ENCODE measurements around the gene PLEKHN1. TPM values are rescaled to one million over a fixed set of nuclear protein-coding genes. Genes with fewer than 3 reads are reported as not detected.

Gene PLEKHN1
- total RNA-seq, 2 experiments from 2014 or later: 1.1 to 1.4 TPM

GRCh38 chr1:923991-924655 is 42.2 kb upstream of the PLEKHN1 start:
- intact Hi-C loops (cut with DNase I, micrococcal nuclease): loop anchor here in 1 of 2 experiments (5.0 kb wide), 1 partner anchor 52 kb away; no protein-coding TSS in a partner anchor
- no peak for ATAC-seq
- Mint-ChIP-seq H3K27ac (no peak overlapping the region), H3K36me3 (ENCODE audit: low read depth) (peaks cover 2% of the 10 kb centered on the region), H3K4me1 (peaks cover 12% of the 10 kb centered on the region), H3K9me3 (ENCODE audit: low read depth) (no peaks in the 10 kb centered on the region), H3K4me3 (no peak overlapping the region), H3K27me3 (peaks cover 48% of the 10 kb centered on the region)
- DNase-seq: no peak
- ChIA-PET CTCF (no interaction called here), POLR2A (no interaction called here)

- Mint-ChIP-seq H3K27me3 (peaks cover 50% of the 10 kb centered on the region), H3K4me3 (no peak overlapping the region), H3K27ac (no peak overlapping the region), H3K4me1 (peaks cover 12% of the 10 kb centered on the region), H3K9me3 (ENCODE audit: low read depth) (no peaks in the 10 kb centered on the region), H3K36me3 (ENCODE audit: low read depth) (peaks cover 2% of the 10 kb centered on the region)
- ATAC-seq (no peak), DNase-seq (no peak)
- POLR2A ChIA-PET: no interaction called here
- intact Hi-C loops (cut with DNase I, micrococcal nuclease): loop anchor here in 1 of 2 experiments (5.0 kb wide), 1 partner anchor 53 kb away; no protein-coding TSS in a partner anchor
- CTCF ChIA-PET: no interaction called here
These were observed 41.4 kb upstream of the PLEKHN1 start for GRCh38 chr1:924656-925560.

- intact Hi-C loops (cut with DNase I, micrococcal nuclease): no loop called here
- Mint-ChIP-seq H3K36me3 (ENCODE audit: low read depth) (peaks cover 2% of the 10 kb centered on the region), H3K27me3 (peaks cover 41% of the 10 kb centered on the region), H3K4me3 (no peak overlapping the region), H3K27ac (no peak overlapping the region), H3K9me3 (ENCODE audit: low read depth) (no peaks in the 10 kb centered on the region), H3K4me1 (peaks cover 8% of the 10 kb centered on the region)
- ATAC-seq: no peak
- DNase-seq: no peak
- POLR2A ChIA-PET: no interaction called here
- CTCF ChIA-PET: interaction anchor here (1.0 kb wide), 1 partner anchor 56 kb away, joined by 5 read pairs; no protein-coding TSS in a partner anchor
These were observed 40.5 kb upstream of the PLEKHN1 start for GRCh38 chr1:925561-926421.

- intact Hi-C loops (cut with DNase I, micrococcal nuclease): no loop called here
- ChIA-PET CTCF (interaction anchor here (0.6 to 0.7 kb wide), 2 partner anchors 53 to 431 kb away, joined by 3 to 4 read pairs; no protein-coding TSS in a partner anchor), POLR2A (no interaction called here)
- peaks cover 2% of the 10 kb centered on the region for H3K36me3 Mint-ChIP-seq (ENCODE audit: low read depth)
- H3K27ac Mint-ChIP-seq: no peak overlapping the region
- H3K4me1 Mint-ChIP-seq: peaks cover 4% of the 10 kb centered on the region
- H3K27me3 Mint-ChIP-seq: peaks cover 37% of the 10 kb centered on the region
- DNase-seq (no peak), ATAC-seq (no peak)
- no peaks in the 10 kb centered on the region for H3K9me3 Mint-ChIP-seq (ENCODE audit: low read depth)
- no peak overlapping the region for H3K4me3 Mint-ChIP-seq
These were observed 39.0 kb upstream of the PLEKHN1 start for GRCh38 chr1:927234-927633.

GRCh38 chr1:927748-928147 is 38.5 kb upstream of the PLEKHN1 start:
- CTCF ChIA-PET: interaction anchor here (0.6 kb wide), 1 partner anchor 74 kb away, joined by 3 read pairs; no protein-coding TSS in a partner anchor
- peaks cover 33% of the 10 kb centered on the region for H3K27me3 Mint-ChIP-seq

GRCh38 chr1:928825-929661 is 37.2 kb upstream of the PLEKHN1 start:
- ChIA-PET POLR2A (no interaction called here), CTCF (interaction anchor here (0.7 kb wide), 1 partner anchor 23 kb away, joined by 3 read pairs; no protein-coding TSS in a partner anchor)
- Mint-ChIP-seq H3K36me3 (ENCODE audit: low read depth) (no peaks in the 10 kb centered on the region), H3K9me3 (ENCODE audit: low read depth) (no peaks in the 10 kb centered on the region), H3K27me3 (peaks cover 27% of the 10 kb centered on the region), H3K4me3 (no peak overlapping the region), H3K27ac (no peak overlapping the region), H3K4me1 (no peaks in the 10 kb centered on the region)
- no peak for DNase-seq
- intact Hi-C loops (cut with DNase I, micrococcal nuclease): no loop called here
- no peak for ATAC-seq

More at GRCh38 chr1:927748-928147, 38.5 kb upstream of the PLEKHN1 start:
- no peaks in the 10 kb centered on the region for H3K9me3 Mint-ChIP-seq (ENCODE audit: low read depth)
- no peak overlapping the region for H3K27ac Mint-ChIP-seq
- intact Hi-C loops (cut with DNase I, micrococcal nuclease): no loop called here
- H3K4me3 Mint-ChIP-seq: no peak overlapping the region
- DNase-seq (no peak), ATAC-seq (no peak)
- H3K4me1 Mint-ChIP-seq: peaks cover 4% of the 10 kb centered on the region
- peaks cover 2% of the 10 kb centered on the region for H3K36me3 Mint-ChIP-seq (ENCODE audit: low read depth)
- POLR2A ChIA-PET: no interaction called here

- intact Hi-C loops (cut with DNase I, micrococcal nuclease): no loop called here
- DNase-seq (no peak), ATAC-seq (no peak)
- peaks cover 2% of the 10 kb centered on the region for H3K4me1 Mint-ChIP-seq
- POLR2A ChIA-PET: no interaction called here
- no peaks in the 10 kb centered on the region for H3K36me3 Mint-ChIP-seq (ENCODE audit: low read depth)
- no peaks in the 10 kb centered on the region for H3K9me3 Mint-ChIP-seq (ENCODE audit: low read depth)
- H3K27me3 Mint-ChIP-seq: peaks cover 29% of the 10 kb centered on the region
- H3K27ac Mint-ChIP-seq: no peak overlapping the region
- CTCF ChIA-PET: no interaction called here
- no peak overlapping the region for H3K4me3 Mint-ChIP-seq
These were observed 36.3 kb upstream of the PLEKHN1 start for GRCh38 chr1:929712-930632.

- intact Hi-C loops (cut with DNase I, micrococcal nuclease): no loop called here
- ChIA-PET CTCF (interaction anchor here (0.7 kb wide), 1 partner anchor 26 kb away, joined by 3 read pairs; no protein-coding TSS in a partner anchor), POLR2A (no interaction called here)
- DNase-seq (no peak), ATAC-seq (no peak)
- H3K4me1 Mint-ChIP-seq: peaks cover 9% of the 10 kb centered on the region
- H3K4me3 Mint-ChIP-seq: no peak overlapping the region
- no peak overlapping the region for H3K27ac Mint-ChIP-seq
- peaks cover 33% of the 10 kb centered on the region for H3K27me3 Mint-ChIP-seq
- no peaks in the 10 kb centered on the region for H3K9me3 Mint-ChIP-seq (ENCODE audit: low read depth)
- no peaks in the 10 kb centered on the region for H3K36me3 Mint-ChIP-seq (ENCODE audit: low read depth)
These were observed 35.6 kb upstream of the PLEKHN1 start for GRCh38 chr1:930633-931138.

GRCh38 chr1:931380-932172 is 34.7 kb upstream of the PLEKHN1 start:
- no peaks in the 10 kb centered on the region for H3K9me3 Mint-ChIP-seq (ENCODE audit: low read depth)
- peaks cover 9% of the 10 kb centered on the region for H3K4me1 Mint-ChIP-seq
- H3K4me3 Mint-ChIP-seq: no peak overlapping the region
- intact Hi-C loops (cut with DNase I, micrococcal nuclease): no loop called here
- no peak for ATAC-seq
- H3K27ac Mint-ChIP-seq: no peak overlapping the region
- H3K36me3 Mint-ChIP-seq (ENCODE audit: low read depth): no peaks in the 10 kb centered on the region
- ChIA-PET CTCF (interaction anchor here (0.7 kb wide), 1 partner anchor 27 kb away, joined by 3 read pairs; no protein-coding TSS in a partner anchor), POLR2A (no interaction called here)
- H3K27me3 Mint-ChIP-seq: peaks cover 26% of the 10 kb centered on the region
- DNase-seq: no peak

Data from activated CD4-positive, alpha-beta T cell treated with anti-CD3 and anti-CD28 coated beads for 36 hours (primary cell).